HG03575 (cell line): ENCODE data around the gene RAB12.
"Not testable (repeated sequence)": the region's sequence is repeated elsewhere in the genome, so short reads cannot be mapped to it uniquely, and the experiment has no call there.

Source experiments
- ATAC-seq: cut with Tn5 transposase; IDR thresholded peaks from one replicate; pipeline ENCODE4 v1.9.1; 2021; ENCODE audit not compliant: unreplicated experiment, insufficient number of reproducible peaks, low FRiP score; ENCODE audit errors: extremely low read depth

Gene RAB12

GRCh38 chr18:8632386-8632785 is 23.1 kb downstream of the RAB12 start:
- ATAC-seq: no peak

- ATAC-seq: no peak
These were observed 25.3 kb downstream of the RAB12 start for GRCh38 chr18:8634508-8634907.

GRCh38 chr18:8635087-8635486 is 25.9 kb downstream of the RAB12 start:
- ATAC-seq: no peak

- no peak for ATAC-seq
These were observed 30.5 kb downstream of the RAB12 start for GRCh38 chr18:8639762-8640161.

- no peak for ATAC-seq
These were observed 34.2 kb downstream of the RAB12 start for GRCh38 chr18:8643326-8643878.

GRCh38 chr18:8647359-8647758 is 38.1 kb downstream of the RAB12 start:
- ATAC-seq: not testable (repeated sequence)

GRCh38 chr18:8651478-8652261 is 42.4 kb downstream of the RAB12 start:
- not testable (repeated sequence) for ATAC-seq

- ATAC-seq: no peak
These were observed 45.5 kb downstream of the RAB12 start for GRCh38 chr18:8654503-8655451.

GRCh38 chr18:8656232-8656631 is 47.0 kb downstream of the RAB12 start:
- ATAC-seq: no peak

GRCh38 chr18:8657050-8657820 is 48.0 kb downstream of the RAB12 start:
- ATAC-seq: no peak

- ATAC-seq: no peak
These were observed 48.7 kb downstream of the RAB12 start for GRCh38 chr18:8657873-8658470.

- no peak for ATAC-seq
These were observed 49.7 kb downstream of the RAB12 start for GRCh38 chr18:8658858-8659485.

GRCh38 chr18:8659609-8660242 is 50.5 kb downstream of the RAB12 start:
- ATAC-seq: no peak

GRCh38 chr18:8660316-8660715 is 51.1 kb downstream of the RAB12 start:
- no peak for ATAC-seq

- ATAC-seq: no peak
These were observed 52.7 kb downstream of the RAB12 start for GRCh38 chr18:8661754-8662559.

GRCh38 chr18:8662560-8663255 is 53.5 kb downstream of the RAB12 start:
- ATAC-seq: no peak
